GM19468 (cell line): ENCODE measurements around the gene RXFP3.
"Not testable (repeated sequence)": the region's sequence is repeated elsewhere in the genome, so short reads cannot be mapped to it uniquely, and the experiment has no call there.

Experiments
- ATAC-seq: cut with Tn5 transposase; IDR thresholded peaks from one replicate; pipeline ENCODE4 v1.9.1; 2021; ENCODE audit warnings: mild to moderate bottlenecking, moderate library complexity, moderate number of reproducible peaks; ENCODE audit not compliant: unreplicated experiment; ENCODE audit errors: extremely low read depth

Gene RXFP3

GRCh38 chr5:33936381-33937016, at the start of gene RXFP3:
Gene RXFP3, plus strand, starts transcription at chr5:33936386. Its CDS starts 355 bp downstream, at chr5:33936741.
- no peak for ATAC-seq

- no peak for ATAC-seq
Observed at GRCh38 chr5:33887268-33887667, 48.9 kb upstream of the RXFP3 start.

GRCh38 chr5:33888587-33888986, 47.6 kb upstream of the RXFP3 start:
- no peak for ATAC-seq

- ATAC-seq: no peak
Observed at GRCh38 chr5:33890131-33891032, 45.8 kb upstream of the RXFP3 start.

GRCh38 chr5:33891446-33891787, 44.8 kb upstream of the RXFP3 start:
- no peak for ATAC-seq

- no peak for ATAC-seq
Observed at GRCh38 chr5:33891788-33892619, 44.2 kb upstream of the RXFP3 start, which contains the start of gene ADAMTS12. Gene ADAMTS12, minus strand, starts transcription at chr5:33891990. Its CDS starts 134 bp downstream, at chr5:33891856.

GRCh38 chr5:33892620-33893137, 43.5 kb upstream of the RXFP3 start:
- ATAC-seq: no peak

- ATAC-seq: no peak
Observed at GRCh38 chr5:33894566-33894965, 41.6 kb upstream of the RXFP3 start.

GRCh38 chr5:33901156-33901555, 35.0 kb upstream of the RXFP3 start:
- ATAC-seq: no peak

- ATAC-seq: no peak
Observed at GRCh38 chr5:33903118-33903517, 33.1 kb upstream of the RXFP3 start.

GRCh38 chr5:33905381-33905780, 30.8 kb upstream of the RXFP3 start:
- no peak for ATAC-seq

- ATAC-seq: not testable (repeated sequence)
Observed at GRCh38 chr5:33906248-33906647, 29.9 kb upstream of the RXFP3 start.

- not testable (repeated sequence) for ATAC-seq
Observed at GRCh38 chr5:33914844-33915243, 21.3 kb upstream of the RXFP3 start.

GRCh38 chr5:33921002-33921401, 15.2 kb upstream of the RXFP3 start:
- no peak for ATAC-seq

GRCh38 chr5:33925278-33925677, 10.9 kb upstream of the RXFP3 start:
- ATAC-seq: no peak

- ATAC-seq: no peak
Observed at GRCh38 chr5:33927685-33928084, 8.5 kb upstream of the RXFP3 start.

GRCh38 chr5:33928283-33928682, 7.9 kb upstream of the RXFP3 start:
- ATAC-seq: no peak

GRCh38 chr5:33929925-33930690, 6.1 kb upstream of the RXFP3 start:
- no peak for ATAC-seq

- ATAC-seq: no peak
Observed at GRCh38 chr5:33931136-33931535, 5.0 kb upstream of the RXFP3 start.

- ATAC-seq: peak; percentile 72
Observed at GRCh38 chr5:33933723-33934169, 2.4 kb upstream of the RXFP3 start.
